ENCODE results near the gene ABCA13. TPM values are rescaled to one million over a fixed set of nuclear protein-coding genes. Genes with fewer than 3 reads are reported as not detected.
A peak's percentile ranks its signal among the peaks of the same experiment; 100 is the strongest.
"Not testable (repeated sequence)": the region's sequence is repeated elsewhere in the genome, so short reads cannot be mapped to it uniquely, and the experiment has no call there.

ABCA13 gene
- total RNA-seq, 6 experiments from 2014 or later, result 0.43 to 2.6 (median 0.84) TPM

DNA sequence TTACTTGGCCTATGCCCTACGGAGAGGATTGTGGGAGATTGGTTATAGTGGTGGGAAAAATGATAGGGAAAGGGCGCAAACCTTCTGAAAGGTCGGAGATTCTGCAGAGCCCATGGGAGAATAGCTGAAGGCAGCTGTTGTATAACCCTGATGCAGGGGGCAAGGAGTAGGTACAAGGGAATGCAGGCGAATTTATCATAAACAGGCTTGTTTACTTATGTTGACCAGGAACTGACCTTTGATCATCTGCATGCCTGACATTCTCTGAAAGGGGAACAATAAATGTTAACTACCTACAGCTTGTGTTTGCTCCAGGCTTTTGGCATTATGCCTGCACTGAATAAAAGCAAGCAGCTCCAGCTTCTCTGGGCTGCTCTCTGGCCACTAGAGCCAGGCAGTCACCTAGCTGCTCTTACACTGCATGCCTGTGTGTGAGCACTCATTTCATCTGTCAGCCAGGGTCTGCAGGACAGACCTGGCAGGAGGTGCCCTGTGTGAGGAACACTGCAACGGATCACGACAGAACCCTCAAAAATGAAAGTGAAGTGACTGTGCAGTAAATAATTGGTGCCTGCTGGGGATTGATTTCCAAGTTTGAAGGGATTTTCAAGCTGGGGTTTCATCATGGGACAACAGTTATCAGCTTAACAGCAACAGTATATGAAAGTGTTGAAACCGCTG lies 31.1 kb upstream of the ABCA13 start:
- Histone ChIP-seq H3K4me3 (peak overlapping the region in 2 of 3 donors; percentile 7 to 22), H3K27me3 (no peaks in the 10 kb centered on the region), H3K9me3 (no peaks in the 10 kb centered on the region), H3K27ac (peak overlapping the region; percentile 14 to 86 (median 72)), H3K4me1 (peaks cover 0 to 59% (median 24%) of the 10 kb centered on the region in 4 donors), H3K36me3 (no peaks in the 10 kb centered on the region)
- DNase-seq (peak; percentile 39 to 82 (median 68)), ATAC-seq (peak; percentile 62 to 77 (median 66))
- peak; percentile 34 for TF ChIP-seq POLR2A (IDR thresholded peaks at IDR 0.05)
- TF ChIP-seq, protein P1, sequence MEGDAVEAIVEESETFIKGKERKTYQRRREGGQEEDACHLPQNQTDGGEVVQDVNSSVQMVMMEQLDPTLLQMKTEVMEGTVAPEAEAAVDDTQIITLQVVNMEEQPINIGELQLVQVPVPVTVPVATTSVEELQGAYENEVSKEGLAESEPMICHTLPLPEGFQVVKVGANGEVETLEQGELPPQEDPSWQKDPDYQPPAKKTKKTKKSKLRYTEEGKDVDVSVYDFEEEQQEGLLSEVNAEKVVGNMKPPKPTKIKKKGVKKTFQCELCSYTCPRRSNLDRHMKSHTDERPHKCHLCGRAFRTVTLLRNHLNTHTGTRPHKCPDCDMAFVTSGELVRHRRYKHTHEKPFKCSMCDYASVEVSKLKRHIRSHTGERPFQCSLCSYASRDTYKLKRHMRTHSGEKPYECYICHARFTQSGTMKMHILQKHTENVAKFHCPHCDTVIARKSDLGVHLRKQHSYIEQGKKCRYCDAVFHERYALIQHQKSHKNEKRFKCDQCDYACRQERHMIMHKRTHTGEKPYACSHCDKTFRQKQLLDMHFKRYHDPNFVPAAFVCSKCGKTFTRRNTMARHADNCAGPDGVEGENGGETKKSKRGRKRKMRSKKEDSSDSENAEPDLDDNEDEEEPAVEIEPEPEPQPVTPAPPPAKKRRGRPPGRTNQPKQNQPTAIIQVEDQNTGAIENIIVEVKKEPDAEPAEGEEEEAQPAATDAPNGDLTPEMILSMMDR (IDR thresholded peaks at IDR 0.05), result no peak
- intact Hi-C loops (cut with DNase I), result no loop called here
- WGBS (ENCODE audit: insufficient coverage, low coverage, low lambda C conversion rate, missing lambda C conversion rate), result 21% methylated on average over 6 of the region's 7 CpGs

DNA sequence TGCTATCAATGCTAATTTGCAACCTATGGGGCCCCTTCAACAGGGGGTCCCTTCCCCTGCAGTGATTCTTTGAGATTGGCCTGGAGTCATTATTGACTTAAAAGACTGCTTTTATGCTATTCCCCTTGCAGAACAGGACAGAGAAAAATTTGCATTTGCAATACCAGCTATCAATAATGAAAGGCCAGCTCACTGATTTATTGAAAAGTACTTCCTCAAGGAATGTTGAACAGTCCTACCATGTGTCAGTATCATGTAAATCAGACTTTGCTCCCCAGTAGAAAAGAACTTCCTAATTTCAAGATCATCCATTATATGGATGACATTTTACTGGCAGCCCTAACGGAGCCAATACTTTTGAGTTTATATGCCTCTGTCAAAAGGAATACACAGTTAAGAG lies 29.7 kb upstream of the ABCA13 start:
- DNase-seq (no peak), ATAC-seq (no peak)
- WGBS (ENCODE audit: insufficient coverage, low coverage, low lambda C conversion rate, missing lambda C conversion rate), result 75% methylated on average over 1 of the region's 1 CpG
- H3K4me1 ChIP-seq, result peaks cover 0 to 59% (median 26%) of the 10 kb centered on the region in 4 donors
- intact Hi-C loops (cut with DNase I), result no loop called here
- H3K36me3 ChIP-seq, result no peaks in the 10 kb centered on the region
- no peaks in the 10 kb centered on the region for H3K27me3 ChIP-seq
- no peak overlapping the region for H3K4me3 ChIP-seq
- no peak for TF ChIP-seq POLR2A (IDR thresholded peaks at IDR 0.05)
- TF ChIP-seq, protein P1 (IDR thresholded peaks at IDR 0.05), result no peak
- no peaks in the 10 kb centered on the region for H3K9me3 ChIP-seq
- peak overlapping the region in 2 of 3 donors; percentile 72 to 86 for H3K27ac ChIP-seq

DNA sequence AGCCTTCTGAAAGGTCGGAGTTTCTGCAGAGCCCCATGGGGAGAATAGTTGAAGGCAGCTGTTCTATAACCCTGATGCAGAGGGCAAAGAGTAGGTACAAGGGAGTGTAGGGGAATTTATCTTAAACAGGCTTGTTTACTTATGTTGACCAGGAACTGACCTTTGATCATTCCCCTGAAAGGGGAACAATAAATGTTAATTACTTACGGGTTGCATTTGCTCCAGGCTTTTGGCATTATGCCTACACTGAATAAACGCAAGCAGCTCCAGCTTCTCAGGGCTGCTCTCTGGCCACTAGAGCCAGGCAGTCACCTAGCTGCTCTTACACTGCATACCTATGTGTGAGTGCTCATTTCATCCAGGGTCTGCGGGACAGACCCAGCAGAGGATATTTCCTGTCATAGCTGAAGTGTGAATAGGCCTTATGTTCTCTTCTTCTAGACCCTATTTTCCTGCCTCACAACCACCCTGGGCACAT lies 26.9 kb upstream of the ABCA13 start:
- Histone ChIP-seq H3K4me1 (peaks cover 0 to 49% (median 21%) of the 10 kb centered on the region in 4 donors), H3K36me3 (no peaks in the 10 kb centered on the region), H3K27ac (peak overlapping the region in 2 of 3 donors; percentile 27 to 75), H3K9me3 (no peaks in the 10 kb centered on the region), H3K27me3 (no peaks in the 10 kb centered on the region), H3K4me3 (no peak overlapping the region)
- ATAC-seq (peak; percentile 71 to 80 (median 76)), DNase-seq (peak in 1 of 3 donors; percentile 68)
- TF ChIP-seq, protein P1 (IDR thresholded peaks at IDR 0.05), result peak in 1 of 4 donors; percentile 4
- TF ChIP-seq POLR2A (IDR thresholded peaks at IDR 0.05), result no peak
- WGBS (ENCODE audit: insufficient coverage, low coverage, low lambda C conversion rate, missing lambda C conversion rate), result 11% methylated on average over 4 of the region's 4 CpGs
- intact Hi-C loops (cut with DNase I), result no loop called here

DNA sequence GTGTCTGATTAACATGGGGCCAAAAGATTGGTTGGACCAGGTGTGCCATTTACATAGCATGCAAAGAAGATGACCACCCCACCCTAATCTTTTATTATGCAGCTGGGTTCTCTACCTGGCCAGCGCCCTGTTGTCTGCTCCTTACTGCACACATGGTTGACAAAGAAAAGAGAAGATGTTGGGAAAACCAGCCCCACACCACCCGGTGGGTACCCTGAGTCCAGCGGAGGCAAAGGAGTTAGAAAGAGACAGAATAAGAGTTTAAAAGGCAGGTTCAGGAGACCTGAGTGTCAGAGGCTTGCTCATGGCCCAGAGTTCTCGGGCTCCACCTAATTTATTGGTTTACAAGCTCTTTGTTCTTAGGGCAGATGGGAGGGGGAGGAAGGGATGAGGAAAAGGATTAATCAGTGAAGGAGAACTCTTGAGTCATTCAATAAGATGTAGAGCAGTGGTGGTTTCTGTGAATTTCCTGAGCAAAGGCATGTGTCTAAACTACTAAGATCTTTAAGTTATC lies 24.1 kb upstream of the ABCA13 start:
- no peak overlapping the region for H3K4me3 ChIP-seq
- no peaks in the 10 kb centered on the region for H3K27me3 ChIP-seq
- no peak for TF ChIP-seq POLR2A (IDR thresholded peaks at IDR 0.05)
- TF ChIP-seq, protein P1 (IDR thresholded peaks at IDR 0.05), result no peak
- ATAC-seq (no peak), DNase-seq (no peak)
- H3K9me3 ChIP-seq, result no peaks in the 10 kb centered on the region
- WGBS (ENCODE audit: insufficient coverage, low coverage, low lambda C conversion rate, missing lambda C conversion rate), result 89% methylated on average over 4 of the region's 4 CpGs
- peaks cover 0 to 23% (median 10%) of the 10 kb centered on the region in 4 donors for H3K4me1 ChIP-seq
- no peak overlapping the region for H3K27ac ChIP-seq
- intact Hi-C loops (cut with DNase I), result no loop called here
- H3K36me3 ChIP-seq, result no peaks in the 10 kb centered on the region

DNA sequence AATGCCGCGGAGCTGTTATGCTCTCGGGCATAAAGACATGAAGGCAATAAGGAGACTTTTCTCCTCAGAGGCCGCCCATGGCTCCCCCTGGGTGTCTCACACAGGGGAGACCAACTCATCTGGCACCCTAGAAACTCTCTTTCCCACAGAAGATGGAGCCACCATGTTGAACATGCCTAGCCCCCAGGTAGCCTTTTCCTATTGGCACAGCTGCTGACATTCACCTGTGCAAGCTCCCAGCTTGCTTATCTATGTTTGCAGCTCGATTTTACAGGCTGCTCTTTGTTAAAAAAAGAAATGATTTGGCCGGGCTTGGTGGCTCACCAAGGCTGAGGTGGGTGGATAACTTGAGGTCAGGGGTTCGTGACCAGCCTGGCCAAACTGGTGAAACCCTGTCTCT lies 23.6 kb upstream of the ABCA13 start:
- H3K9me3 ChIP-seq; H3K27me3 ChIP-seq; intact Hi-C loops (cut with DNase I); H3K27ac ChIP-seq; ATAC-seq; DNase-seq; H3K36me3 ChIP-seq; H3K4me3 ChIP-seq: not testable (repeated sequence)
- WGBS (ENCODE audit: insufficient coverage, low coverage, low lambda C conversion rate, missing lambda C conversion rate), result 57% methylated on average over 2 of the region's 7 CpGs
- H3K4me1 ChIP-seq, result peaks cover 0 to 21% (median 10%) of the 10 kb centered on the region in 4 donors

Data from right lobe of liver (tissue), 6 donors.